Epithelial cell of prostate (primary cell): ENCODE results near the gene GPR132.
"Not testable (repeated sequence)": the region's sequence is repeated elsewhere in the genome, so short reads cannot be mapped to it uniquely, and the experiment has no call there.

Experiments
- DNase-seq: peaks from one replicate; pipeline ENCODE4 v3.0.0-alpha.2; 2011; ENCODE audit warnings: low read depth, low spot score
- H3K27ac ChIP-seq: fragments of 450-650 bp; 2 replicates; pipeline ENCODE4 v1.5.1; 2017; ENCODE audit warnings: mild to moderate bottlenecking

The GPR132 gene

GRCh38 chr14:105064721-105065143, 498 bp downstream of the GPR132 start:
- no peak for DNase-seq
- H3K27ac ChIP-seq: no peak overlapping the region

GRCh38 chr14:105064001-105064400, 1.2 kb downstream of the GPR132 start:
- DNase-seq: no peak
- H3K27ac ChIP-seq: no peak overlapping the region

- not testable (repeated sequence) for DNase-seq, H3K27ac ChIP-seq
Observed at GRCh38 chr14:105063506-105063905, 1.7 kb downstream of the GPR132 start.

- no peak for DNase-seq
- H3K27ac ChIP-seq: no peak overlapping the region
Observed at GRCh38 chr14:105063056-105063455, 2.2 kb downstream of the GPR132 start.

- no peak overlapping the region for H3K27ac ChIP-seq
Observed at GRCh38 chr14:105062048-105062433, 3.2 kb downstream of the GPR132 start.

GRCh38 chr14:105061428-105062047, 3.7 kb downstream of the GPR132 start:
- no peak overlapping the region for H3K27ac ChIP-seq
- no peak for DNase-seq

More at GRCh38 chr14:105062048-105062433, 3.2 kb downstream of the GPR132 start:
- no peak for DNase-seq

GRCh38 chr14:105060751-105061427, 4.3 kb downstream of the GPR132 start:
- no peak overlapping the region for H3K27ac ChIP-seq
- no peak for DNase-seq

GRCh38 chr14:105059925-105060565, 5.2 kb downstream of the GPR132 start:
- DNase-seq: no peak
- no peak overlapping the region for H3K27ac ChIP-seq

GRCh38 chr14:105059035-105059924, 6.0 kb downstream of the GPR132 start:
- no peak for DNase-seq
- no peak overlapping the region for H3K27ac ChIP-seq

- H3K27ac ChIP-seq: no peak overlapping the region
- DNase-seq: no peak
Observed at GRCh38 chr14:105058521-105059034, 6.7 kb downstream of the GPR132 start.

- no peak for DNase-seq
- H3K27ac ChIP-seq: no peak overlapping the region
Observed at GRCh38 chr14:105056303-105056831, 8.9 kb downstream of the GPR132 start.

GRCh38 chr14:105055736-105056302, 9.4 kb downstream of the GPR132 start:
- DNase-seq: no peak
- H3K27ac ChIP-seq: no peak overlapping the region

GRCh38 chr14:105055334-105055733, 9.9 kb downstream of the GPR132 start:
- H3K27ac ChIP-seq: no peak overlapping the region
- DNase-seq: no peak

GRCh38 chr14:105053996-105054395, 11.2 kb downstream of the GPR132 start:
- no peak overlapping the region for H3K27ac ChIP-seq
- DNase-seq: no peak

GRCh38 chr14:105053421-105053820, 11.8 kb downstream of the GPR132 start:
- no peak for DNase-seq
- no peak overlapping the region for H3K27ac ChIP-seq

GRCh38 chr14:105052110-105052458, 13.1 kb downstream of the GPR132 start:
- no peak overlapping the region for H3K27ac ChIP-seq
- no peak for DNase-seq

GRCh38 chr14:105051182-105052109, 13.8 kb downstream of the GPR132 start:
- H3K27ac ChIP-seq: no peak overlapping the region
- DNase-seq: no peak

- DNase-seq: no peak
- no peak overlapping the region for H3K27ac ChIP-seq
Observed at GRCh38 chr14:105050551-105050897, 14.7 kb downstream of the GPR132 start.
